SK-N-SH (cell line): ENCODE results near the gene ALDH1L2.

Experiments used
- EZH2phosphoT487 ChIP-seq: fragments of 200-600 bp; sonication (generic); IDR thresholded peaks from 2 replicates; pipeline ENCODE4 v1.6.1; 2017; ENCODE audit warnings: low read depth, mixed run types, mild to moderate bottlenecking, antibody characterized with exemption, moderate library complexity, borderline replicate concordance
- FOXJ3 ChIP-seq: sonication (generic); formaldehyde crosslinking; IDR thresholded peaks from 2 replicates; pipeline ENCODE4 v1.5.1; 2020; ENCODE audit warnings: mild to moderate bottlenecking, missing genetic modification reagents
- FOXM1 ChIP-seq: IDR thresholded peaks from 2 replicates; pipeline ENCODE4 v1.4.0; 2012; ENCODE audit warnings: low read depth, mild to moderate bottlenecking
- JUND ChIP-seq: IDR thresholded peaks from 2 replicates; pipeline ENCODE4 v1.4.0; 2012
- POLR2AphosphoS5 ChIP-seq: IDR thresholded peaks from 2 replicates; pipeline ENCODE4 v1.6.1; 2012; ENCODE audit warnings: low read depth, low read length
- RAD21 ChIP-seq: IDR thresholded peaks from 2 replicates; pipeline ENCODE4 v1.6.1; 2012; ENCODE audit warnings: mild to moderate bottlenecking, low read length
- SMC3 ChIP-seq: IDR thresholded peaks from 2 replicates; pipeline ENCODE4 v1.6.1; 2012; ENCODE audit warnings: low read depth, low read length, improper control_type of control experiment
- YY1 ChIP-seq: IDR thresholded peaks from 2 replicates; pipeline ENCODE4 v1.4.0; 2012; ENCODE audit warnings: low read depth, mild to moderate bottlenecking
- TF ChIP-seq, protein P1 (sequence below): fragments of 200-600 bp; sonication (generic); IDR thresholded peaks from 2 replicates; pipeline ENCODE4 v1.6.1; 2017; ENCODE audit warnings: antibody characterized with exemption, mild to moderate bottlenecking, moderate library complexity
- TF ChIP-seq, protein P2 (sequence below): IDR thresholded peaks from 2 replicates; pipeline ENCODE4; 2012

GRCh38 chr12:104994336-104994735 lies 89.9 kb downstream of the ALDH1L2 start:
- TF ChIP-seq POLR2AphosphoS5 (no peak), YY1 (no peak), SMC3 (no peak), JUND (no peak), FOXM1 (no peak), RAD21 (no peak), EZH2phosphoT487 (no peak), FOXJ3 (CRISPR knock-in tag) (no peak)
- TF ChIP-seq, protein P1, sequence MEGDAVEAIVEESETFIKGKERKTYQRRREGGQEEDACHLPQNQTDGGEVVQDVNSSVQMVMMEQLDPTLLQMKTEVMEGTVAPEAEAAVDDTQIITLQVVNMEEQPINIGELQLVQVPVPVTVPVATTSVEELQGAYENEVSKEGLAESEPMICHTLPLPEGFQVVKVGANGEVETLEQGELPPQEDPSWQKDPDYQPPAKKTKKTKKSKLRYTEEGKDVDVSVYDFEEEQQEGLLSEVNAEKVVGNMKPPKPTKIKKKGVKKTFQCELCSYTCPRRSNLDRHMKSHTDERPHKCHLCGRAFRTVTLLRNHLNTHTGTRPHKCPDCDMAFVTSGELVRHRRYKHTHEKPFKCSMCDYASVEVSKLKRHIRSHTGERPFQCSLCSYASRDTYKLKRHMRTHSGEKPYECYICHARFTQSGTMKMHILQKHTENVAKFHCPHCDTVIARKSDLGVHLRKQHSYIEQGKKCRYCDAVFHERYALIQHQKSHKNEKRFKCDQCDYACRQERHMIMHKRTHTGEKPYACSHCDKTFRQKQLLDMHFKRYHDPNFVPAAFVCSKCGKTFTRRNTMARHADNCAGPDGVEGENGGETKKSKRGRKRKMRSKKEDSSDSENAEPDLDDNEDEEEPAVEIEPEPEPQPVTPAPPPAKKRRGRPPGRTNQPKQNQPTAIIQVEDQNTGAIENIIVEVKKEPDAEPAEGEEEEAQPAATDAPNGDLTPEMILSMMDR, result no peak
- TF ChIP-seq, protein P2, sequence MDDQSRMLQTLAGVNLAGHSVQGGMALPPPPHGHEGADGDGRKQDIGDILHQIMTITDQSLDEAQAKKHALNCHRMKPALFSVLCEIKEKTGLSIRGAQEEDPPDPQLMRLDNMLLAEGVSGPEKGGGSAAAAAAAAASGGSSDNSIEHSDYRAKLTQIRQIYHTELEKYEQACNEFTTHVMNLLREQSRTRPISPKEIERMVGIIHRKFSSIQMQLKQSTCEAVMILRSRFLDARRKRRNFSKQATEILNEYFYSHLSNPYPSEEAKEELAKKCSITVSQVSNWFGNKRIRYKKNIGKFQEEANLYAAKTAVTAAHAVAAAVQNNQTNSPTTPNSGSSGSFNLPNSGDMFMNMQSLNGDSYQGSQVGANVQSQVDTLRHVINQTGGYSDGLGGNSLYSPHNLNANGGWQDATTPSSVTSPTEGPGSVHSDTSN, result no peak
